Right atrium auricular region (tissue), 2 donors: ENCODE data around the gene GIGYF1. TPM values are rescaled to one million over a fixed set of nuclear protein-coding genes. Genes with fewer than 3 reads are reported as not detected.
"Not testable (repeated sequence)": the region's sequence is repeated elsewhere in the genome, so short reads cannot be mapped to it uniquely, and the experiment has no call there.

ENCODE experiments used
- DNase-seq: peaks from one replicate; pipeline ENCODE4 v3.0.0-alpha.2; 2019; ENCODE audit warnings: low spot score
- H3K27ac ChIP-seq, 2 donors: fragments of 200-600 bp; sonication (generic); 1 replicate in 1 of 2; 2 replicates in 1 of 2; pipeline ENCODE4 v1.5.1; 2016 to 2019
- H3K27me3 ChIP-seq, 2 donors: fragments of 200-600 bp; sonication (generic); one replicate each; pipeline versions ENCODE4 v1.5.1 to v1.6.0; 2017 to 2019
- H3K36me3 ChIP-seq: fragments of 200-600 bp; sonication (generic); one replicate; pipeline ENCODE4 v1.5.1; 2016
- H3K4me1 ChIP-seq, 2 donors: fragments of 200-600 bp; sonication (generic); one replicate each; pipeline versions ENCODE4 v1.5.1 to v1.6.0; 2017 to 2019
- H3K4me3 ChIP-seq, 2 donors: fragments of 200-600 bp; sonication (generic); 1 replicate in 1 of 2; 2 replicates in 1 of 2; pipeline ENCODE4 v1.5.1; 2017 to 2019; ENCODE audit warnings: mild to moderate bottlenecking in 1 of 2, moderate library complexity in 1 of 2
- H3K9me3 ChIP-seq, 2 donors: fragments of 200-600 bp; sonication (generic); one replicate each; pipeline ENCODE4 v1.5.1; 2019
- CTCF ChIP-seq, 2 donors: fragments of 200-600 bp; sonication (generic); IDR thresholded peaks; one replicate each; pipeline ENCODE4 v1.5.1; 2019; ENCODE audit warnings: antibody characterized with exemption in 2 of 2
- total RNA-seq, 2 donors: library from RNA; depleted of rRNA; stranded (reverse); fragments of >200 nt; gene quantifications; one replicate each; pipeline ENCODE4 v1.1.0, GENCODE V29; 2016

The GIGYF1 gene
- total RNA-seq, 2 donors from 2014 or later = 13.4 to 17.4 TPM

GRCh38 chr7:100705320-100705752 is 11.3 kb upstream of the GIGYF1 start:
- Histone ChIP-seq H3K27ac (peak overlapping the region; percentile 90 to 94), H3K4me3 (peak overlapping the region; percentile 93 to 98), H3K36me3 (no peaks in the 10 kb centered on the region), H3K4me1 (peaks cover 0 to 23% of the 10 kb centered on the region in 2 donors), H3K9me3 (no peaks in the 10 kb centered on the region), H3K27me3 (no peaks in the 10 kb centered on the region)
- peak; percentile 90 to 96 for TF ChIP-seq CTCF (IDR thresholded peaks at IDR 0.05)
- peak; percentile 75 for DNase-seq

GRCh38 chr7:100701089-100701488 is 7.0 kb upstream of the GIGYF1 start:
- DNase-seq, H3K27ac ChIP-seq, H3K4me3 ChIP-seq, H3K9me3 ChIP-seq, H3K36me3 ChIP-seq, H3K4me1 ChIP-seq, H3K27me3 ChIP-seq: not testable (repeated sequence)

- Histone ChIP-seq H3K9me3 (no peaks in the 10 kb centered on the region), H3K36me3 (no peaks in the 10 kb centered on the region), H3K27me3 (no peaks in the 10 kb centered on the region), H3K27ac (no peak overlapping the region), H3K4me1 (peaks cover 0 to 5% of the 10 kb centered on the region in 2 donors), H3K4me3 (no peak overlapping the region)
- TF ChIP-seq CTCF (IDR thresholded peaks at IDR 0.05) = no peak
- no peak for DNase-seq
Measured at GRCh38 chr7:100699018-100699417, 5.0 kb upstream of the GIGYF1 start.

GRCh38 chr7:100696123-100696521 is 2.1 kb upstream of the GIGYF1 start:
- Histone ChIP-seq H3K27ac (no peak overlapping the region), H3K36me3 (no peaks in the 10 kb centered on the region), H3K4me1 (peaks cover 0 to 28% of the 10 kb centered on the region in 2 donors), H3K27me3 (no peaks in the 10 kb centered on the region), H3K4me3 (no peak overlapping the region), H3K9me3 (no peaks in the 10 kb centered on the region)
- no peak for TF ChIP-seq CTCF (IDR thresholded peaks at IDR 0.05)
- DNase-seq = no peak

GRCh38 chr7:100693312-100694097 is 545 bp downstream of the GIGYF1 start:
- Histone ChIP-seq H3K27me3 (no peaks in the 10 kb centered on the region), H3K4me1 (peaks cover 0 to 54% of the 10 kb centered on the region in 2 donors), H3K9me3 (no peaks in the 10 kb centered on the region), H3K36me3 (peaks cover 3% of the 10 kb centered on the region), H3K27ac (peak overlapping the region; percentile 80 to 88), H3K4me3 (peak overlapping the region; percentile 57 to 93)
- no peak for TF ChIP-seq CTCF (IDR thresholded peaks at IDR 0.05)
- no peak for DNase-seq

GRCh38 chr7:100692578-100692961 is 1.5 kb downstream of the GIGYF1 start:
- Histone ChIP-seq H3K36me3 (peaks cover 12% of the 10 kb centered on the region), H3K27ac (peak overlapping the region; percentile 80 to 88), H3K27me3 (no peaks in the 10 kb centered on the region), H3K4me3 (peak overlapping the region; percentile 57 to 93), H3K9me3 (no peaks in the 10 kb centered on the region), H3K4me1 (peaks cover 0 to 63% of the 10 kb centered on the region in 2 donors)
- TF ChIP-seq CTCF (IDR thresholded peaks at IDR 0.05) = no peak
- DNase-seq = no peak
